Lung (tissue), 12 donors: ENCODE results near the gene PPP1R14B. TPM values are rescaled to one million over a fixed set of nuclear protein-coding genes. Genes with fewer than 3 reads are reported as not detected.

Source experiments
- ATAC-seq: fragments of 200-7000 bp; cut with Tn5 transposase; one replicate; pipeline ENCODE4 v1.9.1; 2020; ENCODE audit warnings: moderate number of reproducible peaks; ENCODE audit not compliant: insufficient read depth, low FRiP score
- DNase-seq, 3 donors: peaks; one replicate each; pipeline ENCODE4 v3.0.0-alpha.2; 2013 to 2017
- H3K27ac ChIP-seq, 2 donors: one replicate each; pipeline ENCODE4 v1.5.1; 2013; ENCODE audit warnings: mild to moderate bottlenecking in 2 of 2, moderate library complexity in 2 of 2, control low read depth in 1 of 2, inconsistent platforms in 1 of 2, low read depth in 1 of 2, low read length in 1 of 2
- H3K27me3 ChIP-seq, 3 donors: one replicate each; pipeline ENCODE4 v1.5.1; 2013; ENCODE audit warnings: low read length in 2 of 3; ENCODE audit not compliant: control insufficient read depth in 3 of 3, insufficient read depth in 3 of 3
- H3K36me3 ChIP-seq, 4 donors: one replicate each; pipeline ENCODE4 v1.5.1; 2013; ENCODE audit warnings: low read length in 4 of 4, mild to moderate bottlenecking in 1 of 4, moderate library complexity in 1 of 4; ENCODE audit not compliant: control insufficient read depth in 4 of 4, insufficient read depth in 4 of 4
- H3K4me1 ChIP-seq, 5 donors: one replicate each; pipeline ENCODE4 v1.5.1; 2013; ENCODE audit warnings: low read length in 5 of 5, mild to moderate bottlenecking in 2 of 5, moderate library complexity in 1 of 5; ENCODE audit not compliant: control insufficient read depth in 5 of 5, insufficient read depth in 5 of 5
- H3K4me3 ChIP-seq: one replicate; pipeline ENCODE4 v1.5.1; 2013; ENCODE audit warnings: mild to moderate bottlenecking, control low read depth, moderate library complexity
- H3K9ac ChIP-seq, 2 donors: one replicate each; pipeline ENCODE4 v1.5.1; 2013; ENCODE audit warnings: low read length in 2 of 2, control low read depth in 1 of 2; ENCODE audit not compliant: insufficient read depth in 1 of 2
- H3K9me3 ChIP-seq, 4 donors: one replicate each; pipeline ENCODE4 v1.5.1; 2013; ENCODE audit warnings: low read length in 3 of 4, mild to moderate bottlenecking in 1 of 4, moderate library complexity in 1 of 4; ENCODE audit not compliant: control insufficient read depth in 4 of 4, insufficient read depth in 3 of 4
- WGBS, 2 donors: extraction: QIAGEN DNeasy Blood & Tissue Kit; methylation state at CpG; one replicate each; pipeline ENCODE4 v1.1.7; 2013; 5-methylcytosine and 5-hydroxymethylcytosine counted together
- polyA plus RNA-seq, 2 donors: library from polyadenylated mRNA; stranded (reverse); fragments of 200-250 nt; gene quantifications; one replicate each; pipeline ENCODE4 v1.2.1, GENCODE V29; 2013
- total RNA-seq, 2 donors: library from RNA; depleted of rRNA in 1 of 2; stranded (reverse); fragments of >200 nt in 1 of 2; gene quantifications; one replicate each; pipeline ENCODE4 v1.2.1, GENCODE V29; 2014 to 2021
- TF ChIP-seq, protein P1 (sequence below): IDR thresholded peaks from 2 replicates; pipeline ENCODE4 v1.5.1; 2012; ENCODE audit warnings: mild to moderate bottlenecking; ENCODE audit errors: control extremely low read depth, extremely low read depth
- donor health status: control.
- donor health status: control.
- donor health status: Bipolar disorder and iron deficiency.
- donor health status: healthy.
- donor health status: DM: yes; HTN: yes; CAD: no.

The PPP1R14B gene
- total and polyA plus RNA-seq, 4 donors: 28.2 to 241 (median 152) TPM

DNA sequence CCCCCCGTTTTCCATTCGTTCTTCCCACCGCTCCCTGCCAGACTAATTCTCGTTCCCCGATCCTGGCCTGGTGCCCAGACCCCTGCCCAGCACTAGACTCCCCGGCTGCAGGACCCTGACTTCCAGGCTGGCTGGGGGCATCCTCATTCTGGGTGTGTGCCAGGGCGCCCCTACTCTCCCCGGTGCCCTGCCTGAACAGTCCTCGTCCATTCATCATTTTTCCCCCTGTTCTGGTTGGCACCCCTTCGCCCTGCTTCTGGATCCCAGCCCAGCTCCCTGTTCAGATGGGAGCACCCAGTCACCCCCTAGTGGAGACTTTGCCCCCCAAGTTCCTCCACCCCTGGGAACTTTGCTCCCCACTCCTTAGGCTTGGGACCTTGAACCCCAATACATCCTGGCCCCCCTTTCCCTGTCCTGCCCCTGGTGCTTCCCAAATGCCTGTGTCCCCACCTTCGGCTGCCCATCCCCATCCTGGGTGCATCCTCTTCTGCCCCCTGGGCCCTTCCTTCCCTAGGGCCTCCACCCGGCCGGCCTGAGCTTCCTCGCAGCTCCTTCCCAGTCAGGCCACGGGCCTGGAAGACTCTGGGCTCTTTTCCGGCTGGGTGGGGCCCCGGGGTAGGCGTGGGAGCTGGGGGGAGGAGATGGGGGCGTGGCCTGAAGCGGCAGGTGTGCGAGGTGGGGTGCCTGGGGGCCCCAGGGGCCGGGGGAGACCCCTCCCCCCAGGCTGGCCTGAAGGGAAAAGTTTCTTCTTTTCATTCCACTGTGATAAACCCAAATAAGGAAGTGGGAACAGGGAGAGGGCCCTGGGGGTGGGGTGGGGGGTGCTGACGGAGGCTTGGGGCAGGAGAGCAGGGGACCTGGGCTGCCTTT lies 5.5 kb upstream of the PPP1R14B start:
- peak overlapping the region in 1 of 2 donors; percentile 58 for H3K9ac ChIP-seq
- WGBS, 2 donors: 3 to 4% methylated on average over 22 to 23 of the region's 23 CpGs
- H3K36me3 ChIP-seq: peaks cover 0 to 23% (median 3%) of the 10 kb centered on the region in 4 donors
- H3K27ac ChIP-seq: peak overlapping the region in 1 of 2 donors; percentile 35
- no peaks in the 10 kb centered on the region for H3K9me3 ChIP-seq
- TF ChIP-seq, protein P1, sequence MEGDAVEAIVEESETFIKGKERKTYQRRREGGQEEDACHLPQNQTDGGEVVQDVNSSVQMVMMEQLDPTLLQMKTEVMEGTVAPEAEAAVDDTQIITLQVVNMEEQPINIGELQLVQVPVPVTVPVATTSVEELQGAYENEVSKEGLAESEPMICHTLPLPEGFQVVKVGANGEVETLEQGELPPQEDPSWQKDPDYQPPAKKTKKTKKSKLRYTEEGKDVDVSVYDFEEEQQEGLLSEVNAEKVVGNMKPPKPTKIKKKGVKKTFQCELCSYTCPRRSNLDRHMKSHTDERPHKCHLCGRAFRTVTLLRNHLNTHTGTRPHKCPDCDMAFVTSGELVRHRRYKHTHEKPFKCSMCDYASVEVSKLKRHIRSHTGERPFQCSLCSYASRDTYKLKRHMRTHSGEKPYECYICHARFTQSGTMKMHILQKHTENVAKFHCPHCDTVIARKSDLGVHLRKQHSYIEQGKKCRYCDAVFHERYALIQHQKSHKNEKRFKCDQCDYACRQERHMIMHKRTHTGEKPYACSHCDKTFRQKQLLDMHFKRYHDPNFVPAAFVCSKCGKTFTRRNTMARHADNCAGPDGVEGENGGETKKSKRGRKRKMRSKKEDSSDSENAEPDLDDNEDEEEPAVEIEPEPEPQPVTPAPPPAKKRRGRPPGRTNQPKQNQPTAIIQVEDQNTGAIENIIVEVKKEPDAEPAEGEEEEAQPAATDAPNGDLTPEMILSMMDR: no peak
- peak; percentile 29 to 52 (median 40) for DNase-seq
- peak; percentile 63 for ATAC-seq
- H3K4me1 ChIP-seq: peaks cover 0 to 23% (median 9%) of the 10 kb centered on the region in 5 donors
- no peaks in the 10 kb centered on the region for H3K27me3 ChIP-seq
- peak overlapping the region; percentile 62 for H3K4me3 ChIP-seq

DNA sequence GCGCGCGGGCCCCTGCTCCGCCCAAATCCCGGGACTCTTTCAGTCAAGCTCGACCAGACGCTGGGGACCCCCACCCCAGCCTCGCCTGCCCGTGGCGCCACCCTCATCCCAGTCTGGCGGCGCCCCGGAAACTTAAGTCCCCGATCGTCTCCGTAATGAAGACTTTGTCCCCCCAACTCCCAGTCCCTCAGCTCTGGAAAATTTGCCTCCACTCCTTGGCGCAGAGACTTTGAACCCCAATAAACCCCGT lies 4.9 kb upstream of the PPP1R14B start:
- TF ChIP-seq, protein P1: no peak
- Histone ChIP-seq H3K9me3 (no peaks in the 10 kb centered on the region), H3K27me3 (no peaks in the 10 kb centered on the region), H3K27ac (peak overlapping the region; percentile 24 to 63), H3K9ac (peak overlapping the region in 1 of 2 donors; percentile 58), H3K4me1 (peaks cover 0 to 26% (median 9%) of the 10 kb centered on the region in 5 donors), H3K36me3 (peaks cover 0 to 22% (median 3%) of the 10 kb centered on the region in 4 donors), H3K4me3 (peak overlapping the region; percentile 62)
- no peak for DNase-seq
- no peak for ATAC-seq
- 0 to 2% methylated on average over 17 to 18 of the region's 18 CpGs for WGBS, 2 donors

DNA sequence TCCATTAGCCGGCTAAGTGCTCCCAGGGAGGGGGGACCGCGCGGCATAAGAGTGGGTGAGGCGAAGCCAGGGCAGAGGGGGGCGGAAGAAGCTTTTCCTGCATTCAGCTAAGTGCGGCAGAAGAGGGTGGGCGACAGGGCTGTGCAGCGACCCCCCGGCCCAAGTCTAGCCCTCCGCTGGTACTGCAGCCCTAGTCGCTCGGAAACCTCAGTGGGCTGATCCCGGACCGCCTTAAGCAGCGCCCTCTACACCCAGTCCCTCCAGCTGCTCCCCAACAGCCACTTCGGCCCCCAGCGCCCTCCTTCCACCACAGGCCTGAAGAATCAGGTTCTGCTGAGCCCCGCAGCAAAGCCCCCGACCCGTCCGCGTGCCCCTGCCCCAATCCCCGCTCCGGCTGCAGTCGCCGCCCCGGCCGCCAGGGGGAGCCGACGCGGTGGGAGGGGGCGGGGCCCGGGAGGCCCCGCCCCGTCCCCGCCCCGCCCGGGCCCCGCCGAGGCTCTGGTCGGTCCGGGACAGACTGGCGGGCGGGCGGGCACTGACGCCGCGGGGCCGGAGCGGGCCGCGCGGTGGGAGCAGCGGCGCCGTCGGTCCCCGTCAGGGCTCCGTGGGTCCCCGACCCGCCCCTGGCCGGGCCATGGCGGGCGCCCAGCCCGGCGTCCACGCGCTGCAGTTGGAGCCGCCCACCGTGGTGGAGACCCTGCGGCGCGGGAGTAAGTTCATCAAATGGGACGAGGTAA lies 4.4 kb upstream of the PPP1R14B start, which contains the start of gene PLCB3:
Gene PLCB3, plus strand, starts transcription at position 515 of the 737 bp plus-strand sequence. Its CDS starts 120 bp downstream, at position 635.
- WGBS, 2 donors: 1% methylated on average over 63 to 75 of the region's 75 CpGs
- TF ChIP-seq, protein P1: peak; percentile 35
- peaks cover 0 to 17% (median 2%) of the 10 kb centered on the region in 4 donors for H3K36me3 ChIP-seq
- DNase-seq: peak; percentile 44 to 70 (median 49)
- peak within 1 kb of the TSS in 1 of 2 donors; percentile 58 for H3K9ac ChIP-seq
- peaks cover 0 to 26% (median 9%) of the 10 kb centered on the region in 5 donors for H3K4me1 ChIP-seq
- no peaks in the 10 kb centered on the region for H3K9me3 ChIP-seq
- peak; percentile 73 for ATAC-seq
- no peaks in the 10 kb centered on the region for H3K27me3 ChIP-seq
- peak within 1 kb of the TSS; percentile 24 to 63 for H3K27ac ChIP-seq
- peak within 1 kb of the TSS; percentile 62 for H3K4me3 ChIP-seq
